Stimulated activated CD8-positive, alpha-beta memory T cell treated with anti-CD3 and anti-CD28 coated beads, Interleukin-2, amount 100 ng/mL, for 48 hours (primary cell): ENCODE measurements around the gene UROC1.

Experiments used
- DNase-seq, 2 donors: peaks; one replicate each; pipeline ENCODE4 v3.0.0-alpha.2; 2020; ENCODE audit warnings: low read depth in 2 of 2

UROC1 gene

GRCh38 chr3:126494970-126495230 is 22.7 kb downstream of the UROC1 start:
- no peak for DNase-seq

GRCh38 chr3:126494204-126494969 is 23.2 kb downstream of the UROC1 start:
- DNase-seq, result no peak

- no peak for DNase-seq
Measured at GRCh38 chr3:126493739-126494138, 23.8 kb downstream of the UROC1 start.

- no peak for DNase-seq
Measured at GRCh38 chr3:126493051-126493450, 24.5 kb downstream of the UROC1 start.

GRCh38 chr3:126491221-126492013 is 26.2 kb downstream of the UROC1 start:
- no peak for DNase-seq

- no peak for DNase-seq
Measured at GRCh38 chr3:126490619-126491018, 27.0 kb downstream of the UROC1 start.

GRCh38 chr3:126488886-126489569 is 28.5 kb downstream of the UROC1 start:
- DNase-seq, result no peak

- no peak for DNase-seq
Measured at GRCh38 chr3:126488185-126488584, 29.4 kb downstream of the UROC1 start.

- DNase-seq, result no peak
Measured at GRCh38 chr3:126487151-126487771, 30.3 kb downstream of the UROC1 start.

GRCh38 chr3:126486360-126486847 is 31.2 kb downstream of the UROC1 start:
- DNase-seq, result no peak

- no peak for DNase-seq
Measured at GRCh38 chr3:126485956-126486355, 31.6 kb downstream of the UROC1 start.

- no peak for DNase-seq
Measured at GRCh38 chr3:126485176-126485897, 32.2 kb downstream of the UROC1 start.

- DNase-seq, result no peak
Measured at GRCh38 chr3:126484662-126485061, 32.9 kb downstream of the UROC1 start.

GRCh38 chr3:126484148-126484547 is 33.4 kb downstream of the UROC1 start:
- DNase-seq, result no peak

GRCh38 chr3:126483321-126483761 is 34.2 kb downstream of the UROC1 start:
- DNase-seq, result no peak

GRCh38 chr3:126482503-126483255 is 34.9 kb downstream of the UROC1 start:
- no peak for DNase-seq

GRCh38 chr3:126481808-126482502 is 35.6 kb downstream of the UROC1 start:
- DNase-seq, result no peak

GRCh38 chr3:126480861-126481260 is 36.7 kb downstream of the UROC1 start:
- DNase-seq, result no peak

- no peak for DNase-seq
Measured at GRCh38 chr3:126480206-126480605, 37.4 kb downstream of the UROC1 start.

GRCh38 chr3:126479642-126480041 is 37.9 kb downstream of the UROC1 start:
- no peak for DNase-seq
